GM18520 (cell line): ENCODE results near the gene TAPT1.

ENCODE experiments used
- ATAC-seq: cut with Tn5 transposase; IDR thresholded peaks from one replicate; pipeline ENCODE4 v1.9.1; 2021; ENCODE audit not compliant: unreplicated experiment

Gene TAPT1

DNA sequence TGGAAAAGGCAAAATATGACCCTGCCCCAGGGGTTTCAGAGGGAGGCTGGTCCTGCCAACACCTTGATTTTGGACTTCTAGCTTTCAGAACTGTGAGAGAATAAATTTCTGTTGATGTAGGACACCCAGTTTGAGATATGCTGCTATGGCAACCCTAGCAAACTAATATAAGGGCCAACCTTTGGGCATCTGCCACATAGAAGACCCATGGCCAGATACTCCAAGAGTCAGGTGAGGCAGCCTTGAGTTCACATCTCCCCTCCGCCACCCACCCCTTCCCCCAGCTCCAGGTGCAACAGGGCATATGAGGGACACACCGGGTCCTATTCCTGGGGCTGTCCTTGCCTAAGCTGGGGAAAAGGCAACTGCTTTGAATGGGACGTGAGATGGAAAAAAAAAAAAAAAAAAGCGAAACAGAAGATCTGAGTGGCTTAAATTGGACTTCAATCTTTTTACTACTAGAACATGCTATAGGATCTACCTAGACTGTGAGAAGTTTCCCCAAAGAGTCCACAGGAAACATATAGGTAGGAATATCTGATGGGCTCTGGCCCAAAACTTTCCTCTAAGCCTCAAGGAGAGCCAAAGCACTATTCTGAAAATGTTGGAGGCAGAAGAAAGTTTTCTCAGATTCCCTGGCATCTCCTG lies 85.9 kb downstream of the TAPT1 start:
- ATAC-seq: no peak

- ATAC-seq: no peak
Observed at GRCh38 chr4:16139066-16139945, 87.0 kb downstream of the TAPT1 start.

DNA sequence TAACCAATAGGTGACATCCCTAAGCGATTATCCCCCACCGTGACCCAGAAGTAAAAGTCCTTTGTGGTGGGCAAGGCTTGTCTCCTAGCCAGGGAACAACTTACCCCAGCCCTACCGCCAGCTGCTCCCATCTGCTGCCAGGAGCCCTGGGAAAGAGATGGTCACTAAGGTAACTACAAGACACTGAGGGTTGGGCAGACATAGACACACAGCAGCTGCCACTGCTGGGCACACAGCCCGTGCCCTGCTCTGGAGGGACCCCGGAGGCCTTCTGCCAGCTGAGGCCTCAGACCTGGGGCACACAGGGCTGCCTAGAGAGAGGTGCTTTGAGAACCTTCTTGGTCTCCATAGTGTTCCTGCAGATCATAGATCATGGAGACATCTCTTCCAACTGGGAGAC lies 89.4 kb downstream of the TAPT1 start:
- no peak for ATAC-seq

DNA sequence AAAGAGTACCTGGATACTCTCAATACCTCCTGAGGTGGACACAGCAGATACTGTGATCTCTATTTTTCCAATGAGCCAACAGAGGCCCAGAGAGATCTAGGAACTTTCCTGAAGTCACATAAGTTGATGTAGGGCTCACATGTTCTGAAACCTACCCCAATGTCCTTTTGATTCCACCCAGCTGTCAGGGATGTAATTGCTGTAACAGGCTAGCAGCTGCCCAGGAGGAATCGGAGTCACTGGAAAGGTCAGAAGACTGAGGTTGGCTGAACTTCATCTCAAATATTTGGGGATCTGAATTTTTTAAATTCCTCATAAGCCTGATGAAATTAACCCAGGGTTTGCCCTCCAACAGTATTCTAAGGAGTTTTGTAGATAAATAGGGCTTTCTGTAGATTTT lies 90.0 kb downstream of the TAPT1 start:
- no peak for ATAC-seq

- ATAC-seq: no peak
Observed at GRCh38 chr4:16133406-16133805, 92.9 kb downstream of the TAPT1 start.

- no peak for ATAC-seq
Observed at GRCh38 chr4:16131293-16131692, 95.0 kb downstream of the TAPT1 start.

DNA sequence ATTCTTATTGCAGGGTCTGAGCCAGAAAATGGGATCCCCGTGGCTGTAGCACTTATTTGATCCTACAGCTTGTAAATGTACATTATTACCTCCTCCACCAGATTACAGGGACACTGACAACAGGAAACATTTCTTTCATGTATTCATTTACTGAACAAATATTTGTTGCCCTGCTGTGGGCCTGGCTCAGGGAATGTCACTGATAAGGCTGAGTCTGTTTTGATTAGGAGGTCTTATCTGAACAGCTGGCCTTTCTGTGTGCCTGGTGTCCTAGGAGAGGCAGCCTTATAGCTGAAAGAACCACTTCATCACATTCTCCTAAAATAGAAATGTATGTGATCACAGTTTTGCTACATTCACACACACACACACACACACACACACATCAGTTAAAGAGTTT lies 96.9 kb downstream of the TAPT1 start:
- ATAC-seq: no peak

DNA sequence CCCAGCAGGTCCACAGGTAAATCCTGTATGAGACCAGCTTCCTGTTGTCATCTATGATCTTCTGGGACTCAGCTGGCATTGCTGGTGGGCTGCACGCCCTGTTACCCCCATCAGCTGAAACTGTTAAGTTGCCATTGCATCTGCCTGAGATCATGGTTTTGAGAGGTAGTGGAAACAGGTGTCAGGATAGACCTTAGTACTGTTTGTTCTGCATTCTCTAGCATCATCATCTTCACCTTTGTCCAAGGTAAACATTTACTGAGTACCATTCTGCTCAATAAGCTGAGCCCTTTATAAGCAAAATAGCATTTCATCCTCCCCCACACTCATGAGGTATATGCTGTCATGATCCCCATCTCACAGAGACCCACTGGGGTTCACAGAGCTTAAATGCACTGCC lies 99.6 kb downstream of the TAPT1 start:
- ATAC-seq: no peak

GRCh38 chr4:16125571-16126445 lies 100.5 kb downstream of the TAPT1 start:
- ATAC-seq: no peak

- no peak for ATAC-seq
Observed at GRCh38 chr4:16124232-16124631, 102.0 kb downstream of the TAPT1 start.

GRCh38 chr4:16123356-16124084 lies 102.8 kb downstream of the TAPT1 start:
- ATAC-seq: no peak

DNA sequence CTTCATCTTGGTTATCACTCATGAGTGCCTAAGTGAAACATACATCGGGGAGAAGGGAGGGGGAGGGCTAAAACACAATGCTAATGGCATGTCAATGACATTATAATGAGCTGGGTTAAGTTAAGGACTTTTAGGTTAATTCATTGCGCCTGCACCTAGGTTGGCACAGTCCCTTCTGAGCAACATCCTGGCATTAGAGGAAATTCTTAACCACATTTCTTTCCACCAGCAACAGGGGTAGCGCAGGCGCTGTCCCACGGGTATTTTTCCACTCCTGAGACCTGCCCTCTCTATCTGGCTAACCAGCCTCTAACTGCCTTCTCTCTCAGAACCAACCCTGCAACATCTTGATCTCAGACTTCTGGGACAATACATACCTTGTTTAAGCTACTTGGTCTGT lies 103.5 kb downstream of the TAPT1 start:
- ATAC-seq: no peak

DNA sequence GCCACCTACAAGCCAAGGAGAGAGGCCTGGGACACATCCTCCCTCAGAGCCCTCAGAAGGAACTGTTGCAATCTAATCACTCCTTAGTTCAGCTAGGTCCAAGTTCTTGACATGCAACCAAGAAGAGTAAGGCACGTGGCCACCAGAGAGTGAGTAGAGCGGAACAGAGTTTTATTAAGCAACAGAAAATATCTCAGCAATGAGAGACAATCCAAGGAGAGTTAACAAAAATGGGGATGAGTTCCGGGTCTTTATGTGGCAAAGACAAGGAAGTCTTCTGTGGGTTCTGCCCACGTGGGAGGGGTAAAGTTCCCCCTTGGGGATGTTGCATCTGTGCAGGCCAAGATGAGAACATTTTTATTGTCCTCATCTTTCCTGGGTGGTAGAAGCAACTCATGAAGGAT lies 104.0 kb downstream of the TAPT1 start:
- no peak for ATAC-seq

- no peak for ATAC-seq
Observed at GRCh38 chr4:16120720-16121119, 105.6 kb downstream of the TAPT1 start.

DNA sequence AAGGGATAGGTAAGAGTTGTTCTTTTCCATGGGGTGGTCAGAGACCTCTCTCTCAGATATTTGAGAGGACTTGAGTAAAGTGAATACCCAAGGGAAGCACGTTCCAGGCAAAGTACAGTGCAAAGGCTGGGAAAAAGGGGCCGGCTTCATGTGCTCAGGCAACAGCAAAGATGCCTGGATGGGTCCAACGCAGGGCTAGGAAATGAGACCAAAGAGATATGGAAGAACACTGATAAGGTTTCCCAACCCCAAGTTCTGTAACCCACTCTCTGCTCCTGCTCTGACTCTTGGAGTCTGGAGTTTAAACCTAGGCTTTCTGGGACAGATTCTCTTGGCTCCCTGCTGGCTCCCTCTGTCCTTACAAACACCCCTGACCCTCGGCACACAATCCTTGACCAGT lies 106.3 kb downstream of the TAPT1 start:
- ATAC-seq: no peak

DNA sequence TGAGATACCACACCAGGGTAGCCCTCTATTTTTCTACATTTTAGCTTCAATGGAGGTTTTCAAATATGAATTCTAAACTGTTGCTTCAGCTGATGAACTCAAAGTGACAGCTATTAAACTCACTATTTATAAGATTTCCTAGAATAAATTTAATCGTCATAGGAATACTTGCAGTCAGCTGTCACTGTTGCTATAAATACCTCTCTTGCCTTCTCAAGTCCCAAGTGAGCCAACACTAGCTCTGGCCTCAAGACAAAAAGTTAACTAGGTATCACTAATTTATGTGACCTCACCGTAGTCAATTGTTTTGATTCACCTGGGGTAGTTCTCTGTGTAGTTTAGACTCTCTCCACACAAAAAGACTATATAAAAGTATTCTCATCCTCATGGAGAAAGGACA lies 108.2 kb downstream of the TAPT1 start:
- no peak for ATAC-seq

GRCh38 chr4:16117164-16117563 lies 109.1 kb downstream of the TAPT1 start:
- ATAC-seq: no peak

GRCh38 chr4:16116493-16116990 lies 109.7 kb downstream of the TAPT1 start:
- ATAC-seq: no peak

DNA sequence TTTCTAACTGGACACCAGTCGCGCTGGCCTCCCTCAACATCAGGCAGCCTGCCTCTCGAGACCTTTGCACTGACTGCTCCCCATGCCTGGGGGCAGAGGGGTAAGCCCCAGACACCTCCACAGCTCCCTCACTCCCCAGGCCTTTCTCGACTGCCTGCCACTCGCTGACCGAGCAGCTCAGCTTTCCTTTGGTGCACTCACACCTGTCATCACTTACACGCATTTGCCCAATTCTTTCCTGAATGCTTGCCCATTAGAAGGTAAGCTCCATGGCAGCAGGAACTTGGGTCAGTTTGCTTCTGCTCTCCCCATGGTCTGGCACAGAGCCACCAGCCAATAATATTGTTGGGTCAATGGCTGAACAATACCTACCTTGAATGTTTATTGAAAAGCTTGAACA lies 110.3 kb downstream of the TAPT1 start:
- no peak for ATAC-seq

- ATAC-seq: no peak
Observed at GRCh38 chr4:16114546-16114945, 111.7 kb downstream of the TAPT1 start.

DNA sequence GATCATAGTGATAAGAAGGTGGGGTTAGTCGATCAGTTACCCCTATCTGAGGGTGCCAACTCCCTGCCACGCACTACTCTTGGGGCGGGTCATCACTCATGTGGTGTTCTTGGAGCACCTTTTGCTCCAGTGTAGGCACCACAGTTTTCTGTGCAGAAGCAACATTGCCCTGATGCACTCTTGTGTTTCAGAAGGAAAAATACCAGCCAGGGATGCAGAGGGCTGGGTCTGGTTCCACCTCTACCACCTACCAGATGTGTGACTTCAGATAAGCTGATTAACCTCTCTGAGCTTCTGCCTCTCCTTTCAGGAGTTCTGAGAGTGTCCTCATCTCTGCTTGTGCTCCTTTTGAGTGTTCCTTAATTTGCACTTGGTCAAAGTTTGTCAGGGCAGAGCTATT lies 112.5 kb downstream of the TAPT1 start:
- ATAC-seq: no peak
